ENCODE data around the gene RITA1. TPM values are rescaled to one million over a fixed set of nuclear protein-coding genes. Genes with fewer than 3 reads are reported as not detected.
A peak's percentile ranks its signal among the peaks of the same experiment; 100 is the strongest.

The RITA1 gene
- total and polyA plus RNA-seq, 2 experiments from 2014 or later, result 20.0 to 40.4 TPM

- peaks cover 6% of the 10 kb centered on the region for H3K36me3 Mint-ChIP-seq (ENCODE audit: low read depth)
- 0 out of 2 replicates have a peak overlapping the region, but pooled peaks have one; percentile 32 for H3K27ac ChIP-seq (ENCODE audit: low read depth)
- H3K4me1 Mint-ChIP-seq, result peaks cover 6% of the 10 kb centered on the region
- no peak for TF ChIP-seq POLR2AphosphoS5 (IDR thresholded peaks at IDR 0.05; ENCODE audit: low read depth)
- no peak for TF ChIP-seq JUNB (IDR thresholded peaks at IDR 0.05; ENCODE audit: unreplicated experiment)
- no peak for TF ChIP-seq ZNF331 (CRISPR knock-in tag; IDR thresholded peaks at IDR 0.05; ENCODE audit: low read depth)
- TF ChIP-seq ETS1 (IDR thresholded peaks at IDR 0.05), result no peak
- TF ChIP-seq ZNF462 (CRISPR knock-in tag; IDR thresholded peaks at IDR 0.05), result no peak
- no peak for TF ChIP-seq NANOG (IDR thresholded peaks at IDR 0.05; ENCODE audit: borderline replicate concordance)
- no peak for TF ChIP-seq REST (IDR thresholded peaks at IDR 0.05; ENCODE audit: unreplicated experiment)
- TF ChIP-seq CTCF (conservative IDR thresholded peaks at IDR 0.05; ENCODE audit: low read depth in 2 of 2), result no peak
- no peak for TF ChIP-seq CREB1 (CRISPR knock-in tag; IDR thresholded peaks at IDR 0.05; ENCODE audit: low read depth)
- no peak for TF ChIP-seq ZNF114 (CRISPR knock-in tag; IDR thresholded peaks at IDR 0.05)
- no peak for TF ChIP-seq EZH2 (IDR thresholded peaks at IDR 0.05; ENCODE audit: low read depth, unreplicated experiment)
- TF ChIP-seq EZH2phosphoT487 (IDR thresholded peaks at IDR 0.05; ENCODE audit: unreplicated experiment), result no peak
- no peak for TF ChIP-seq STAT1 (IDR thresholded peaks at IDR 0.05; ENCODE audit: unreplicated experiment)
- ATAC-seq (no peak), DNase-seq (ENCODE audit: low spot score) (no peak)
- H2AFZ ChIP-seq, result no peak overlapping the region
- H3K4me2 ChIP-seq, result no peak overlapping the region
- H3K27ac Mint-ChIP-seq, result no peak overlapping the region
- no peak overlapping the region for H3K4me3 Mint-ChIP-seq
- no peaks in the 10 kb centered on the region for H3K4me1 ChIP-seq (ENCODE audit: insufficient read depth)
- H3K79me2 ChIP-seq (replicated peaks; ENCODE audit: insufficient read depth), result no peaks in the 10 kb centered on the region
- H4K20me1 ChIP-seq (replicated peaks; ENCODE audit: insufficient read depth), result no peaks in the 10 kb centered on the region
- no peaks in the 10 kb centered on the region for H3K36me3 ChIP-seq (ENCODE audit: insufficient read depth)
- H3K9me3 Mint-ChIP-seq, result peaks cover 6% of the 10 kb centered on the region; the same call in 2 of the 3 replicates
- H3K27me3 Mint-ChIP-seq (ENCODE audit: insufficient read depth, low read depth, poor library complexity), result peaks cover 2% of the 10 kb centered on the region
- no peaks in the 10 kb centered on the region for H3K9me2 ChIP-seq (ENCODE audit: insufficient read depth)
- no peaks in the 10 kb centered on the region for H3K27me3 ChIP-seq (ENCODE audit: insufficient read depth)
- no peak overlapping the region for H3K4me3 ChIP-seq
- no peaks in the 10 kb centered on the region for H3F3A ChIP-seq (replicated peaks; ENCODE audit: low read depth)
Measured at GRCh38 chr12:113203852-113204760, 18.6 kb downstream of the RITA1 start.
